HFFc6 (cell line): ENCODE measurements around the gene IPO8. TPM values are rescaled to one million over a fixed set of nuclear protein-coding genes. Genes with fewer than 3 reads are reported as not detected.
A peak's percentile ranks its signal among the peaks of the same experiment; 100 is the strongest.
"Not testable (repeated sequence)": the region's sequence is repeated elsewhere in the genome, so short reads cannot be mapped to it uniquely, and the experiment has no call there.

Experiments
- DNase-seq: peaks from one replicate; pipeline ENCODE4 v3.0.0-alpha.2; 2018
- H3K27ac Mint-ChIP-seq: 2 replicates; pipeline ENCODE4 v1.8.0; 2020; ENCODE audit warnings: mild to moderate bottlenecking, mixed read lengths
- H3K27me3 Mint-ChIP-seq: 2 replicates; pipeline ENCODE4 v1.8.0; 2021; ENCODE audit warnings: mild to moderate bottlenecking, moderate library complexity, mixed read lengths; ENCODE audit not compliant: insufficient read depth
- H3K36me3 Mint-ChIP-seq: 2 replicates; pipeline ENCODE4 v1.8.0; 2021; ENCODE audit warnings: low read depth, mixed read lengths
- H3K4me1 Mint-ChIP-seq: 2 replicates; pipeline ENCODE4 v1.8.0; 2020; ENCODE audit warnings: low read depth, mixed read lengths
- H3K4me3 Mint-ChIP-seq: 2 replicates; pipeline ENCODE4 v1.8.0; 2020; ENCODE audit warnings: mild to moderate bottlenecking, moderate library complexity, mixed read lengths
- H3K9me3 Mint-ChIP-seq: 2 replicates; pipeline ENCODE4 v1.8.0; 2020; ENCODE audit warnings: mild to moderate bottlenecking, mixed read lengths
- total RNA-seq, 6 experiments: library from RNA; stranded (reverse); fragmentation: NEBNext Ultra II Directional; extraction: Animal tissue kit (Norgen Biotek cat#: 25700); gene quantifications; 2 replicates in 1 of 6; 3 replicates in 5 of 6; pipeline ENCODE4 v1.2.3, GENCODE V29; 2021
- TF ChIP-seq, protein P1 (sequence below): fragments of 200-600 bp; sonication (generic); IDR thresholded peaks from 2 replicates; pipeline ENCODE4 v1.5.0; 2021; ENCODE audit warnings: antibody characterized with exemption, mild to moderate bottlenecking

Gene IPO8
- total RNA-seq, 6 experiments from 2014 or later: 44.4 to 53.3 (median 44.7) TPM

- Mint-ChIP-seq H3K4me3 (no peak overlapping the region), H3K27ac (peak overlapping the region; percentile 9), H3K4me1 (peaks cover 12% of the 10 kb centered on the region)
These were observed 73.2 kb downstream of the IPO8 start for GRCh38 chr12:30622509-30622908.

DNA sequence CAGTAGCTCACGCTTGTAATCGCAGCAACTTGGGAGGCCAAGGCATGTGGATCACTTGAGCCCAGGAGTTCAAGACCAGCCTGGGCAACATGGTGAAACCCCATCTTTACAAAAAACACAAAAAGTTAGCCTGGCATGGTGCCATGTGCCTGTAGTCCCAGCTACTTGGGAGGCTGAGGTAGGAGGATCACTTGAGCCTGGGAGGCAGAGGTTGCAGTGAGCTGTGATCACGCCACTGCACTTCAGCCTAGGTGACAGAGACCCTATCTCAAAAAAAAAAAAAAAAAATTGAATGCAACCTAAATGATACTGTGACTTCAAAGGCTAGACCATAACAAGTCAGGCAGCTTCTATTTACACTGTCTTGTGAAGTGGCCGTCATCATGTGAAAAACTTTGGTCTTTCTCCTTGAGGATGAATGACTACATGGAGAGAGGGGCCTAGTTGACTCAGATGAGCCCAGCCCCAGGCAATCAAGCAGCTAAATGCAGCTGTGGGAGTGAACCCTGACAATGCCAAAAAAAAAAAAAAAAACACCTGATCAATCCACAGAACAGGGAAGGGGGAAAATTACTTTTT is 73.9 kb downstream of the IPO8 start:
- not testable (repeated sequence) for DNase-seq, H3K4me3 Mint-ChIP-seq, H3K9me3 Mint-ChIP-seq, H3K36me3 Mint-ChIP-seq, H3K27ac Mint-ChIP-seq, H3K27me3 Mint-ChIP-seq
- peaks cover 12% of the 10 kb centered on the region for H3K4me1 Mint-ChIP-seq

More at GRCh38 chr12:30622509-30622908, 73.2 kb downstream of the IPO8 start:
- peaks cover 4% of the 10 kb centered on the region; the same call in 1 of the 2 replicates for H3K27me3 Mint-ChIP-seq
- TF ChIP-seq, protein P1, sequence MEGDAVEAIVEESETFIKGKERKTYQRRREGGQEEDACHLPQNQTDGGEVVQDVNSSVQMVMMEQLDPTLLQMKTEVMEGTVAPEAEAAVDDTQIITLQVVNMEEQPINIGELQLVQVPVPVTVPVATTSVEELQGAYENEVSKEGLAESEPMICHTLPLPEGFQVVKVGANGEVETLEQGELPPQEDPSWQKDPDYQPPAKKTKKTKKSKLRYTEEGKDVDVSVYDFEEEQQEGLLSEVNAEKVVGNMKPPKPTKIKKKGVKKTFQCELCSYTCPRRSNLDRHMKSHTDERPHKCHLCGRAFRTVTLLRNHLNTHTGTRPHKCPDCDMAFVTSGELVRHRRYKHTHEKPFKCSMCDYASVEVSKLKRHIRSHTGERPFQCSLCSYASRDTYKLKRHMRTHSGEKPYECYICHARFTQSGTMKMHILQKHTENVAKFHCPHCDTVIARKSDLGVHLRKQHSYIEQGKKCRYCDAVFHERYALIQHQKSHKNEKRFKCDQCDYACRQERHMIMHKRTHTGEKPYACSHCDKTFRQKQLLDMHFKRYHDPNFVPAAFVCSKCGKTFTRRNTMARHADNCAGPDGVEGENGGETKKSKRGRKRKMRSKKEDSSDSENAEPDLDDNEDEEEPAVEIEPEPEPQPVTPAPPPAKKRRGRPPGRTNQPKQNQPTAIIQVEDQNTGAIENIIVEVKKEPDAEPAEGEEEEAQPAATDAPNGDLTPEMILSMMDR: no peak
- no peaks in the 10 kb centered on the region for H3K9me3 Mint-ChIP-seq
- H3K36me3 Mint-ChIP-seq: no peaks in the 10 kb centered on the region
- DNase-seq: peak; percentile 61

DNA sequence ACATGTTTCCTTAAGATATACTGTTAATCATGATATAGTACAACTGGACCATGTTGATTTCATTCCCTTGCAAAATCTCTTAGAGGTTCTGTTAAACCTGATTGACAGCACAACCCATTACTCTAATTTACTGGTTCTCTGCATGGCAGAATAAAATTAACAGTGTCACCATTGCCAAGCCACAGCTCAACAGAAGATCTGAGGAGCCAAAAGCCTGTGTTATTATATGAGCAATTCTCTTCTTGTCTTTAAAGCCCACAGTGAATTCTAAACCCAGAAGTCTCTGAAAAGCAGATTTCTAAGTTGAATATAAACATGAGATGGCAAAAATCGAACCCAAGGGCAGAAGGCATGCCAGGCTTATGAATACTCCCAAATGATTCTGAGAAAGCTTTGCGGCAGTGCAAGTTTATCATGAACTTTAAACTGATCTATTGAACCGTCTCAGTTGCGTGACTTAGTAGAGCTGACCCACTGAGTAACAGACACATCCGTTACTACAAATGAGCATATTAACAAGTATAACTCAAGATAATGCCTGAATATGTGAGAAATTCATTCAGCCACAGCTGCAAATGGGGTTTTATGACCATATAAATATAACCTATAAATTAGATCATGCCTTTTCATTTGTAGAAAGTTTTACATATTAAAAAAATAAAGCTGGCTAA is 78.2 kb downstream of the IPO8 start:
- TF ChIP-seq, protein P1: no peak
- Mint-ChIP-seq H3K4me3 (no peak overlapping the region), H3K9me3 (no peaks in the 10 kb centered on the region), H3K4me1 (peaks cover 15% of the 10 kb centered on the region), H3K27ac (no peak overlapping the region), H3K36me3 (no peaks in the 10 kb centered on the region), H3K27me3 (peaks cover 4% of the 10 kb centered on the region)
- DNase-seq: no peak

GRCh38 chr12:30614031-30614430 is 81.6 kb downstream of the IPO8 start:
- Mint-ChIP-seq H3K27ac (peak overlapping the region; percentile 34; the same call in 1 of the 2 replicates), H3K4me1 (peaks cover 10% of the 10 kb centered on the region), H3K27me3 (no peaks in the 10 kb centered on the region; the same call in none of the 2 replicates), H3K9me3 (no peaks in the 10 kb centered on the region), H3K36me3 (no peaks in the 10 kb centered on the region), H3K4me3 (no peak overlapping the region)
- DNase-seq: no peak
- TF ChIP-seq, protein P1: no peak

GRCh38 chr12:30613119-30613830 is 82.4 kb downstream of the IPO8 start:
- DNase-seq: peak; percentile 47
- no peaks in the 10 kb centered on the region; the same call in none of the 2 replicates for H3K27me3 Mint-ChIP-seq
- no peaks in the 10 kb centered on the region for H3K36me3 Mint-ChIP-seq
- H3K9me3 Mint-ChIP-seq: no peaks in the 10 kb centered on the region
- H3K4me1 Mint-ChIP-seq: peaks cover 10% of the 10 kb centered on the region
- TF ChIP-seq, protein P1: no peak
- H3K27ac Mint-ChIP-seq: peak overlapping the region; percentile 34; the same call in 1 of the 2 replicates
- H3K4me3 Mint-ChIP-seq: no peak overlapping the region

GRCh38 chr12:30610718-30611117 is 85.0 kb downstream of the IPO8 start:
- Mint-ChIP-seq H3K36me3 (no peaks in the 10 kb centered on the region), H3K9me3 (no peaks in the 10 kb centered on the region), H3K4me1 (peaks cover 10% of the 10 kb centered on the region), H3K27me3 (no peaks in the 10 kb centered on the region; the same call in none of the 2 replicates), H3K4me3 (no peak overlapping the region), H3K27ac (no peak overlapping the region)
- DNase-seq: no peak
- TF ChIP-seq, protein P1: no peak

DNA sequence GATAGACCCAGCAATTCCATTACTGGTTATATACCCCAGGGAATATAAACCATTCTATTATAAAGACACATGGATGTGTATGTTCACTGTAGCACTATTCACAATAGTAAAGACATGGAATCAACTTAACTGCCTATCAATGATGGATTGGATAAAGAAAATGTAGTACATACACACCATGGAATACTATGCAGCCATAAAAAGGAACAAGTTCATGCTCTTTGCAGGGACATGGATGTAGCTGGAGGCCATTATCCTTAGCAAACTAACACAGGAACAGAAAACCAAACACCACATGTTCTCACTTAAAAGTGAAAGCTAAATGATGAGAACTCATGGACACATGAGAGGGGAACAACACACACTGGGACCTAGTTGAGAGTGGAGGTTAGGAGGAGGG is 85.8 kb downstream of the IPO8 start:
- H3K36me3 Mint-ChIP-seq, H3K27me3 Mint-ChIP-seq: not testable (repeated sequence)

GRCh38 chr12:30604302-30604701 is 91.4 kb downstream of the IPO8 start:
- not testable (repeated sequence) for H3K4me1 Mint-ChIP-seq, H3K4me3 Mint-ChIP-seq, H3K27me3 Mint-ChIP-seq
- Mint-ChIP-seq H3K27ac (0 out of 2 replicates have a peak overlapping the region, but pooled peaks have one; percentile 4), H3K36me3 (peaks cover 17% of the 10 kb centered on the region), H3K9me3 (peaks cover 12% of the 10 kb centered on the region; the same call in 1 of the 2 replicates)
- DNase-seq: peak; percentile 17

More for the DNA sequence above, 85.8 kb downstream of the IPO8 start:
- not testable (repeated sequence) for DNase-seq, H3K9me3 Mint-ChIP-seq, H3K4me3 Mint-ChIP-seq, H3K27ac Mint-ChIP-seq
- H3K4me1 Mint-ChIP-seq: peaks cover 16% of the 10 kb centered on the region
